Activated T-cell treated with anti-CD3 and anti-CD28 coated beads for 48 hours (primary cell): Measurements from ENCODE around the gene DLX1.
"Not testable (repeated sequence)": the region's sequence is repeated elsewhere in the genome, so short reads cannot be mapped to it uniquely, and the experiment has no call there.

Experiments
- DNase-seq: peaks from one replicate; pipeline ENCODE4 v3.0.0-alpha.2; 2020; ENCODE audit warnings: low read depth

The DLX1 gene

GRCh38 chr2:172114579-172114978 lies 29.3 kb downstream of the DLX1 start:
- no peak for DNase-seq

GRCh38 chr2:172116107-172116506 lies 30.8 kb downstream of the DLX1 start:
- DNase-seq = no peak

GRCh38 chr2:172119089-172119488 lies 33.8 kb downstream of the DLX1 start:
- DNase-seq = no peak

GRCh38 chr2:172120118-172120517 lies 34.8 kb downstream of the DLX1 start:
- no peak for DNase-seq

- no peak for DNase-seq
Measured at GRCh38 chr2:172128484-172128883, 43.2 kb downstream of the DLX1 start.

GRCh38 chr2:172129404-172129803 lies 44.1 kb downstream of the DLX1 start:
- no peak for DNase-seq

- no peak for DNase-seq
Measured at GRCh38 chr2:172131713-172132555, 46.6 kb downstream of the DLX1 start.

GRCh38 chr2:172134270-172134669 lies 49.0 kb downstream of the DLX1 start:
- DNase-seq = no peak

GRCh38 chr2:172135446-172135845 lies 50.1 kb downstream of the DLX1 start:
- no peak for DNase-seq

- no peak for DNase-seq
Measured at GRCh38 chr2:172137109-172137508, 51.8 kb downstream of the DLX1 start.

- no peak for DNase-seq
Measured at GRCh38 chr2:172137943-172138342, 52.6 kb downstream of the DLX1 start.

- DNase-seq = not testable (repeated sequence)
Measured at GRCh38 chr2:172138727-172139126, 53.4 kb downstream of the DLX1 start.
